ENCODE measurements around the gene ANK3. TPM values are rescaled to one million over a fixed set of nuclear protein-coding genes. Genes with fewer than 3 reads are reported as not detected.

The ANK3 gene
- total RNA-seq, 1 experiment from 2014 or later = 32.0 TPM

DNA sequence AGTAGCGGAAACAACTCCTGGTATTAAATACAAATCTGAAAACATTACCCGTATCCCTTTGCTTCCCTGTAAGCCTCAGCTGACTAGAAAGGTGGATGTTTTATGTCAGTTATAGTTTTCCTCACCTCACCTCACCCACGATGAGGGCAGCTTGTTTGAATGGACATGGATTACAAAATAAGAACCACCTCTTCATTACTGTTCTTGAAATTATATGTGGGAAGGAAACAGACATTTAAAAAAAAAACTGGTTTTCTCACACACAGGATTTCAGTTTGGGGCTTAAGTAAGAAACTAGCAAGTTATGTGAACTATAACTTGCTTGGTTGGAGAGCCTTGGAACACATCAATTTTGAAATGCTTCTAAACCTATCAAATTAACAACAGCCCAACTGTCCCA is 250.4 kb downstream of the ANK3 start:
- Histone ChIP-seq H3K4me1 (replicated peaks; ENCODE audit: insufficient read depth) (peaks cover 55% of the 10 kb centered on the region), H3K27me3 (ENCODE audit: insufficient read depth, low read depth) (no peaks in the 10 kb centered on the region), H3F3A (ENCODE audit: insufficient read depth, low read depth) (peaks cover 26% of the 10 kb centered on the region; the same call in 1 of the 2 replicates), H3K27ac (peak overlapping the region; percentile 84), H3K4me3 (peak overlapping the region; percentile 20; the same call in 1 of the 2 replicates), H3K4me2 (peak overlapping the region; percentile 70), H3K36me3 (ENCODE audit: low read depth) (no peaks in the 10 kb centered on the region), H4K20me1 (ENCODE audit: insufficient read depth) (no peaks in the 10 kb centered on the region), H3K9me2 (ENCODE audit: insufficient read depth) (no peaks in the 10 kb centered on the region), H2AFZ (peak overlapping the region; percentile 46; the same call in 1 of the 2 replicates), H3K79me2 (ENCODE audit: low read depth) (no peaks in the 10 kb centered on the region), H3K9me3 (ENCODE audit: insufficient read depth, low read depth) (no peaks in the 10 kb centered on the region; the same call in 1 of the 2 replicates)
- TF ChIP-seq, protein P1, sequence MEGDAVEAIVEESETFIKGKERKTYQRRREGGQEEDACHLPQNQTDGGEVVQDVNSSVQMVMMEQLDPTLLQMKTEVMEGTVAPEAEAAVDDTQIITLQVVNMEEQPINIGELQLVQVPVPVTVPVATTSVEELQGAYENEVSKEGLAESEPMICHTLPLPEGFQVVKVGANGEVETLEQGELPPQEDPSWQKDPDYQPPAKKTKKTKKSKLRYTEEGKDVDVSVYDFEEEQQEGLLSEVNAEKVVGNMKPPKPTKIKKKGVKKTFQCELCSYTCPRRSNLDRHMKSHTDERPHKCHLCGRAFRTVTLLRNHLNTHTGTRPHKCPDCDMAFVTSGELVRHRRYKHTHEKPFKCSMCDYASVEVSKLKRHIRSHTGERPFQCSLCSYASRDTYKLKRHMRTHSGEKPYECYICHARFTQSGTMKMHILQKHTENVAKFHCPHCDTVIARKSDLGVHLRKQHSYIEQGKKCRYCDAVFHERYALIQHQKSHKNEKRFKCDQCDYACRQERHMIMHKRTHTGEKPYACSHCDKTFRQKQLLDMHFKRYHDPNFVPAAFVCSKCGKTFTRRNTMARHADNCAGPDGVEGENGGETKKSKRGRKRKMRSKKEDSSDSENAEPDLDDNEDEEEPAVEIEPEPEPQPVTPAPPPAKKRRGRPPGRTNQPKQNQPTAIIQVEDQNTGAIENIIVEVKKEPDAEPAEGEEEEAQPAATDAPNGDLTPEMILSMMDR (conservative IDR thresholded peaks at IDR 0.05) = no peak
- BruUV-seq (replicated peaks) = no TSS peak
- intact Hi-C loops (cut with micrococcal nuclease; ENCODE audit: unreplicated experiment) = no loop called here
- CTCF ChIA-PET = no interaction called here
- peak in 1 of 2 experiments; percentile 54 for DNase-seq
- POLR2A ChIA-PET (ENCODE audit: unreplicated experiment) = no interaction called here

DNA sequence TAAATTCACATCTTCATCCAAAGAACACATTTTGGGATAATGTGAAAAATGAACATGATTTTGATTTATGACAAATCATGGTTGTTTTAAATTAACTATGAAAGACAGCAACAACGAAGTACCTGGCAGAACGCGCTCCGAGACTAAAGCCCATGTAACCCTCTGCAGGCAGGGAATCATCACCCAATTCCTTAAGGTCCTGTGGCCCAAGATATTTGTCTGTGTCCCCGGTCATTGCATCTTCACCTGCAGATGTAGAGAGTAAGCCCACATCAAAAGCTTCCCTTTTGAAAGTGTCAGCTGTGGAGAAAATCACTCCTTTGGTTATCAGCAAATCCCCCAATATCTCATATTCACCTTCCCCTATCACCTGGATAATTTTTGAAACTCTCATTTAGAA is 250.8 kb downstream of the ANK3 start:
- Histone ChIP-seq H3K27ac (peak overlapping the region; percentile 84), H3K4me1 (replicated peaks; ENCODE audit: insufficient read depth) (peaks cover 55% of the 10 kb centered on the region), H3F3A (ENCODE audit: insufficient read depth, low read depth) (peaks cover 26% of the 10 kb centered on the region; the same call in 1 of the 2 replicates), H3K27me3 (ENCODE audit: insufficient read depth, low read depth) (no peaks in the 10 kb centered on the region), H2AFZ (no peak overlapping the region), H3K79me2 (ENCODE audit: low read depth) (no peaks in the 10 kb centered on the region), H3K4me2 (peak overlapping the region; percentile 70; the same call in 1 of the 2 replicates), H3K9me3 (ENCODE audit: insufficient read depth, low read depth) (no peaks in the 10 kb centered on the region; the same call in 1 of the 2 replicates), H3K9me2 (ENCODE audit: insufficient read depth) (no peaks in the 10 kb centered on the region), H3K36me3 (ENCODE audit: low read depth) (no peaks in the 10 kb centered on the region), H4K20me1 (ENCODE audit: insufficient read depth) (no peaks in the 10 kb centered on the region), H3K4me3 (no peak overlapping the region)
- ChIA-PET POLR2A (ENCODE audit: unreplicated experiment) (no interaction called here), CTCF (no interaction called here)
- no TSS peak for BruUV-seq (replicated peaks)
- TF ChIP-seq, protein P1 (conservative IDR thresholded peaks at IDR 0.05) = no peak
- no peak for TF ChIP-seq EZH2 (IDR thresholded peaks at IDR 0.05; ENCODE audit: low read depth)
- no peak for DNase-seq
- intact Hi-C loops (cut with micrococcal nuclease; ENCODE audit: unreplicated experiment) = no loop called here

DNA sequence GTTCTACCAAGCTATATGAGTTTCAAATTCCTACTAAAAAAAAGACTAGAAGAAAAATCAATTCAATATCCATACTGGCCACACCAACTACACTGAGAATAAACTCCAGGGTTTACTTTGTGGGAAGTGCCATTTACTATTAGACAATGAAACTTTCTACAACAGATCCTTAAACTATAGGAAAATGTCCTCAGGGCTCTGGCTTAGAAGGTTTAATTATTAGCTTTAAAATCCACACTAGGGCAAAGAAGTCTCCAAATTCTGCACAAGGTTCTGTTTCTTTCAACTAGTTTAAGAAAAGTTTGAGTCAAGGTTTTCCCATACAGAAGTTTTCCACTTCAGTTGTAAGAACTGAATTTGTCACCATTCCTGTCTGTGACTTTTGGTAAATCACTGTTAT is 251.6 kb downstream of the ANK3 start:
- peaks cover 55% of the 10 kb centered on the region for H3K4me1 ChIP-seq (replicated peaks; ENCODE audit: insufficient read depth)
- H3K4me3 ChIP-seq = no peak overlapping the region
- no peaks in the 10 kb centered on the region for H3K36me3 ChIP-seq (ENCODE audit: low read depth)
- DNase-seq = no peak
- intact Hi-C loops (cut with micrococcal nuclease; ENCODE audit: unreplicated experiment) = no loop called here
- no peaks in the 10 kb centered on the region for H3K9me2 ChIP-seq (ENCODE audit: insufficient read depth)
- H3K4me2 ChIP-seq = 0 out of 2 replicates have a peak overlapping the region, but pooled peaks have one; percentile 70
- no peaks in the 10 kb centered on the region for H4K20me1 ChIP-seq (ENCODE audit: insufficient read depth)
- TF ChIP-seq EZH2 (IDR thresholded peaks at IDR 0.05; ENCODE audit: low read depth) = no peak
- TF ChIP-seq, protein P1 (conservative IDR thresholded peaks at IDR 0.05) = no peak
- ChIA-PET POLR2A (ENCODE audit: unreplicated experiment) (interaction anchor here (0.6 kb wide), 1 partner anchor 23 kb away, joined by 5 read pairs; no protein-coding TSS in a partner anchor), CTCF (no interaction called here)
- H2AFZ ChIP-seq = no peak overlapping the region
- no peak overlapping the region; the same call in 1 of the 2 replicates for H3K27ac ChIP-seq
- no peaks in the 10 kb centered on the region for H3K79me2 ChIP-seq (ENCODE audit: low read depth)
- no TSS peak for BruUV-seq (replicated peaks)
- peaks cover 26% of the 10 kb centered on the region; the same call in 1 of the 2 replicates for H3F3A ChIP-seq (ENCODE audit: insufficient read depth, low read depth)
- no peaks in the 10 kb centered on the region; the same call in 1 of the 2 replicates for H3K9me3 ChIP-seq (ENCODE audit: insufficient read depth, low read depth)
- H3K27me3 ChIP-seq (ENCODE audit: insufficient read depth, low read depth) = no peaks in the 10 kb centered on the region
